Hindlimb muscle (tissue), 1 donor: ENCODE data around the gene ZDHHC8. TPM values are rescaled to one million over a fixed set of nuclear protein-coding genes. Genes with fewer than 3 reads are reported as not detected.

Experiments used
- DNase-seq: peaks from one replicate; pipeline ENCODE4 v3.0.0-alpha.2; 2013
- polyA plus RNA-seq: library from polyadenylated mRNA; unstranded; fragments of 120-200 nt; gene quantifications from one replicate; pipeline ENCODE4 v1.2.1, GENCODE V29; 2013; ENCODE audit not compliant: insufficient read length

The ZDHHC8 gene
- polyA plus RNA-seq, 1 donor: 48.7 TPM

- DNase-seq: no peak
Measured at GRCh38 chr22:20114506-20115475, 16.8 kb upstream of the ZDHHC8 start.

- no peak for DNase-seq
Measured at GRCh38 chr22:20115691-20116375, 15.8 kb upstream of the ZDHHC8 start, which contains the start of gene RANBP1. Gene RANBP1 (plus strand): TSS chr22:20116104. CDS start chr22:20116185, 81 bp downstream.

GRCh38 chr22:20116376-20116950 lies 15.1 kb upstream of the ZDHHC8 start:
- no peak for DNase-seq

GRCh38 chr22:20116951-20117632 lies 14.5 kb upstream of the ZDHHC8 start, which contains the start of gene TRMT2A:
Gene TRMT2A (minus strand): TSS chr22:20117226. CDS start chr22:20116906, 320 bp downstream.
- DNase-seq: peak; percentile 99

- no peak for DNase-seq
Measured at GRCh38 chr22:20117633-20118299, 13.8 kb upstream of the ZDHHC8 start.

GRCh38 chr22:20118300-20119020 lies 13.1 kb upstream of the ZDHHC8 start:
- no peak for DNase-seq

GRCh38 chr22:20121856-20122415 lies 9.7 kb upstream of the ZDHHC8 start:
- DNase-seq: no peak

GRCh38 chr22:20123366-20124082 lies 8.1 kb upstream of the ZDHHC8 start:
- DNase-seq: no peak

- no peak for DNase-seq
Measured at GRCh38 chr22:20124083-20124787, 7.4 kb upstream of the ZDHHC8 start.

- DNase-seq: no peak
Measured at GRCh38 chr22:20125201-20126174, 6.1 kb upstream of the ZDHHC8 start.

GRCh38 chr22:20126284-20127029 lies 5.1 kb upstream of the ZDHHC8 start:
- DNase-seq: no peak

GRCh38 chr22:20127318-20127868 lies 4.2 kb upstream of the ZDHHC8 start:
- DNase-seq: no peak

GRCh38 chr22:20127869-20128618 lies 3.6 kb upstream of the ZDHHC8 start:
- DNase-seq: no peak

- no peak for DNase-seq
Measured at GRCh38 chr22:20128619-20128901, 3.0 kb upstream of the ZDHHC8 start.

- no peak for DNase-seq
Measured at GRCh38 chr22:20128902-20129746, 2.5 kb upstream of the ZDHHC8 start.

GRCh38 chr22:20129747-20130014 lies 1.9 kb upstream of the ZDHHC8 start:
- no peak for DNase-seq
